Measurements from ENCODE around the gene HOXA13. TPM values are rescaled to one million over a fixed set of nuclear protein-coding genes. Genes with fewer than 3 reads are reported as not detected.

Gene HOXA13
- total and polyA plus RNA-seq, 8 donors, result not detected

DNA sequence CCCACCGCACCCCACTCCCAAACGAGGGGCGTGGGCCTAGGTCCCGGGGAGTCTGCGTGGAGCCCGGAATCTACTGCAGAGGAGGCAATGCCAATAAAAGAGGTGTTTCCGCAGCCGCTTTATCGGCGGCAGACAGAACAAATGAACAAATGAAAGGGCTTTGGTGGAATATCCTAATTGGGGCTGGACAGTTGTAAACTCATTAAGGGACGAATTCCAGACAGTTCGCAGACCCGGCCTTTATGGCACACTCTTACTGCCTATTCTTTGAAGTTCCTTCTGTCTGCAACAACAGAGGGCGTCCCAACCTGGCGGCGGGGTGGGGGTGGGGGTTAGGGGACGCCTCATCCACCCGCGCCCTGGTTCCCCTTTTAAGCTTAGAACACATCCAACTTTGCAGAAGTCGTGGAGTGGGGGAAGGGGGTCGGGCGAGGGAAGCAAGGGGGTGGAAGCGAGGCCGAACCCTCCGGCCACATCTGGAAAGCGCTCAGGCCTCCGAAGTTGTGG, 38.6 kb downstream of the HOXA13 start:
- TF ChIP-seq, protein P1, sequence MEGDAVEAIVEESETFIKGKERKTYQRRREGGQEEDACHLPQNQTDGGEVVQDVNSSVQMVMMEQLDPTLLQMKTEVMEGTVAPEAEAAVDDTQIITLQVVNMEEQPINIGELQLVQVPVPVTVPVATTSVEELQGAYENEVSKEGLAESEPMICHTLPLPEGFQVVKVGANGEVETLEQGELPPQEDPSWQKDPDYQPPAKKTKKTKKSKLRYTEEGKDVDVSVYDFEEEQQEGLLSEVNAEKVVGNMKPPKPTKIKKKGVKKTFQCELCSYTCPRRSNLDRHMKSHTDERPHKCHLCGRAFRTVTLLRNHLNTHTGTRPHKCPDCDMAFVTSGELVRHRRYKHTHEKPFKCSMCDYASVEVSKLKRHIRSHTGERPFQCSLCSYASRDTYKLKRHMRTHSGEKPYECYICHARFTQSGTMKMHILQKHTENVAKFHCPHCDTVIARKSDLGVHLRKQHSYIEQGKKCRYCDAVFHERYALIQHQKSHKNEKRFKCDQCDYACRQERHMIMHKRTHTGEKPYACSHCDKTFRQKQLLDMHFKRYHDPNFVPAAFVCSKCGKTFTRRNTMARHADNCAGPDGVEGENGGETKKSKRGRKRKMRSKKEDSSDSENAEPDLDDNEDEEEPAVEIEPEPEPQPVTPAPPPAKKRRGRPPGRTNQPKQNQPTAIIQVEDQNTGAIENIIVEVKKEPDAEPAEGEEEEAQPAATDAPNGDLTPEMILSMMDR (IDR thresholded peaks at IDR 0.05), result peak in 1 of 2 donors; percentile 43
- Histone ChIP-seq H3K4me3 (peak overlapping the region; percentile 56), H3K27ac (peak overlapping the region in 1 of 2 donors; percentile 45), H3K36me3 (no peaks in the 10 kb centered on the region), H3K9me3 (no peaks in the 10 kb centered on the region), H3K27me3 (peaks cover 76 to 100% of the 10 kb centered on the region in 2 donors), H3K4me1 (peaks cover 9 to 56% of the 10 kb centered on the region in 2 donors)
- DNase-seq (peak in 2 of 4 donors; percentile 69 to 83), ATAC-seq (peak; percentile 38)
- intact Hi-C loops (cut with DNase I), result loop anchor here in 1 of 2 donors (5.0 to 10.0 kb wide), 2 partner anchors 789 to 1276 kb away; no protein-coding TSS in a partner anchor

DNA sequence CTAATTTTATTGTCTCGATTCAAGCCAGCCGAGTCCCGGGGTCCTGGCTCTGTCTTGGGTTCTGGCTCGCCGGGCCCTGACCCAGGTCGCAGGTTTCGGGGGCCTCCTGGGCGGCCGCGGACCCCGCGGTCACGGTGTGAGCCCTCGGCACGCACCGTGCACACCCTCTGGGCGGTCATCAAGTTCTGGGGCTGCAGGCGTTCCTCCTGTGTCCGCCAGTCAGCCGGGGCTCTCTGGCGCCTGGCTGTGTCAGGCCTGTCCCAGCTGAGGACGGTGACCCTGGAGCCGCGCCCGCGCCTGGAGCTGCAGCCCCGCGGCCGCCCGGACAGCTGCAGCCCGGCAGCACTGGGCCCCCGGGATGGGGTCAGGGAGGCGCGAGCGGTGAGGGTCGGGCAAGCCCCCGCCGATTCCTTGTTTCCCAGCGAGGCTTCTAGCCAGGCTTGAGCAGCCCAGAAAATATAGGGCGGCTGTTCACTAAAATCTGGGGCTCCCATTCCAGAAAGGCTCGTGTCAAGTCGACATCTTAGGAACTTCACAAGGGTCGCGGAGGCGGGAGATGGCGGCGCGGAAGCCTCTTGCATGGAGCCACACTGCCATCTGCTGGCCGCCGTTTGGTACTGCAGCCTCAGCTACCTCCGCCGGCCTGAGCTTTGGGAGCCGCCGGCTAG, 39.2 kb downstream of the HOXA13 start:
- Histone ChIP-seq H3K36me3 (no peaks in the 10 kb centered on the region), H3K27me3 (peaks cover 76 to 100% of the 10 kb centered on the region in 2 donors), H3K9me3 (no peaks in the 10 kb centered on the region), H3K4me1 (peaks cover 9 to 56% of the 10 kb centered on the region in 2 donors), H3K27ac (peak overlapping the region in 1 of 2 donors; percentile 45), H3K4me3 (peak overlapping the region; percentile 56)
- TF ChIP-seq, protein P1 (IDR thresholded peaks at IDR 0.05), result peak; percentile 100
- intact Hi-C loops (cut with DNase I), result loop anchor here in 1 of 2 donors (5.0 to 10.0 kb wide), 2 partner anchors 788 to 1276 kb away; no protein-coding TSS in a partner anchor
- DNase-seq (peak in 3 of 4 donors; percentile 87 to 96 (median 92)), ATAC-seq (peak; percentile 92)

DNA sequence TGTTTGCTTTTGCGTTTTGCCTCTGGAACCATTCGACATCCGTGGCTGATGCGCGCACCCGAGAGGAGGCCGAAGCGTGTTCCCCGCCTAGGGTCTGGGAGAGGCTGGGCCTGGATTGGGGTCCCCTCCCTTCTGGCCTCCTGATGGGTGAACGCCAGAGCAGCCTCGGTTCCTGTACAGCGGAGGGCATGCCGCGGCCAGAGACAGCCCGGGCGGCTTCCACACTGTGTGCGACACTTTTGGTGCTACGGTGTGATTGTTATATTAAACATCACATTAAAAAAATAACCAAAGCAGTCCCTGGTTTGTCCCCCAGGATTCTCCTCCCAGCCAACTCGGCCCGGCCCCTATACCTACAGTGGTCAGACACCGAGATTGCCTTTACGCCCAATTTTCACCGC, 39.7 kb downstream of the HOXA13 start:
- no peaks in the 10 kb centered on the region for H3K36me3 ChIP-seq
- H3K27ac ChIP-seq, result no peak overlapping the region
- ATAC-seq (no peak), DNase-seq (peak in 2 of 4 donors; percentile 33 to 70)
- TF ChIP-seq, protein P1 (IDR thresholded peaks at IDR 0.05), result no peak
- H3K4me3 ChIP-seq, result peak overlapping the region; percentile 56
- intact Hi-C loops (cut with DNase I), result loop anchor here in 1 of 2 donors (5.0 to 10.0 kb wide), 2 partner anchors 788 to 1275 kb away; no protein-coding TSS in a partner anchor
- peaks cover 6 to 55% of the 10 kb centered on the region in 2 donors for H3K4me1 ChIP-seq
- no peaks in the 10 kb centered on the region for H3K9me3 ChIP-seq
- H3K27me3 ChIP-seq, result peaks cover 76 to 100% of the 10 kb centered on the region in 2 donors

DNA sequence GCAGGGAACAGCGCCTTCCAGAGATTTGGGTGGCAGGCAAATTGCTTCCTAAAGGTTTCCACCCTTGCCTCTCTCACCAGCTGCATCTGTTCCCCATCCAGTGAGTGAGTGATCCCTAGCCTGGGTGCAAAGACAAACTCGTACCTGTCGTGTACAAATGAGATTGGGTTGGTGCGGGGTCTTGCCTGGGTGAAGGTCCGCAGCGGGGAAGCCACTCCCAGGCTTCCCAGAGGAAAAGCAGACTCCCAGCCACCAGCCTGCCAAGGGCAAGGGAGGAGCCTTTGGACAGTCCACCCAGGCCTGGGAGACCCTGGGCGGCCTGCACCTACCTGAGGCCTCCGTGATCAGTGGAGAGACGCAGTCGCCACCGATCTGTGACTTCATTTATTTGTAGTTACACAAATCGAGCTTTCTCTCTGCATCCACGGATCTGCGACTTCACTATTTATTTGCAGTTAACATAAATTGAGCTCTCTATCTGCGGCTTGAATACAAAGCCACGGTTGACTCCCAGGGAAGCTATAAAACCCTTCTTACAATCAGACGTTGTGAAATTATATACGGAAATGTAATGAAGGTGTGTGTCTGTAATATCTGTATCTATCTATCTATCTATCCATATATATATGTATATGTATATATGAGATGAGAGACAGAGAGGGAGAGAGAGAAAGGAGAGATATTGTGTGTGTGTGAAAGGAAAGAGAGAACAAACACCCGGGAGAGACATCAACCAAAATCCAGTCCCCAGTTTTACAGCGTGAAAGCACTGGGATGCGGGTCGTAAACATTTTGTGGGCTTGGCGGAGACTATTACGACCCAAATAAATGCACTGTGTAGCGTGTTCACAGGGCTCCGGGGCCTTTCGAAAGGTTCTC, 40.4 kb downstream of the HOXA13 start:
- Histone ChIP-seq H3K36me3 (no peaks in the 10 kb centered on the region), H3K27ac (no peak overlapping the region), H3K9me3 (no peaks in the 10 kb centered on the region), H3K27me3 (peaks cover 76 to 100% of the 10 kb centered on the region in 2 donors), H3K4me3 (no peak overlapping the region), H3K4me1 (peaks cover 5 to 49% of the 10 kb centered on the region in 2 donors)
- no peak for ATAC-seq
- TF ChIP-seq, protein P1 (IDR thresholded peaks at IDR 0.05), result no peak
- intact Hi-C loops (cut with DNase I), result loop anchor here in 1 of 2 donors (5.0 to 10.0 kb wide), 2 partner anchors 787 to 1275 kb away; no protein-coding TSS in a partner anchor
- DNase-seq, result peak in 2 of 4 donors; percentile 23 to 64

All from left lung (tissue), 10 donors.